Activated CD8-positive, alpha-beta memory T cell treated with anti-CD3 and anti-CD28 coated beads for 1 hour (primary cell): ENCODE data around the gene GGTLC2.
"Not testable (repeated sequence)": the region's sequence is repeated elsewhere in the genome, so short reads cannot be mapped to it uniquely, and the experiment has no call there.

Source experiments
- DNase-seq, 2 donors: peaks; one replicate each; pipeline ENCODE4 v3.0.0-alpha.2; 2020; ENCODE audit warnings: low read depth in 1 of 2; ENCODE audit errors: extremely low read depth in 1 of 2

The GGTLC2 gene

DNA sequence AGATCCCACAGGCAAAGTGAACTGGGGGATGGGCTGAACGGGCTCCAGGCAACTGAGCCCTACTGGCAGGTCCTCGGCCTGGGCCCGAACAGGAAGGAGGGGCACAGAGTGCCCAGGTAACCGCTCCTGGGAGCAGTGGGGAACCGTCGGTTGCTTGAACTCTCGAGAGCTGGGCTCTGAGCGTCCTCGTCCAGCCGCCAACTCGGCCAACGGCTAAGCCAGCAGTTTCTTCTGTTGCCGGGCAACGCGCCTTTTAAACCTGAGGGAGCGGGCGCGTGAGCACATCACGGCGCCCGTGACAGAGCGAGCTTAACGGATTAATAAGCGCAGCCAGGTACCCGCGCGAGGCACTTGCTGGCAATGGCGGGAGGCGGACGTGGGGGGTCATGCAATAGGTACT is at the start of gene GGTLC2:
Gene GGTLC2 (plus strand): TSS at position 301 of the 400 bp plus-strand sequence. CDS start 1,732 bp downstream, outside the sequence.
- DNase-seq: not testable (repeated sequence)

GRCh38 chr22:22595001-22595835 is 49.2 kb upstream of the GGTLC2 start:
- DNase-seq: no peak

DNA sequence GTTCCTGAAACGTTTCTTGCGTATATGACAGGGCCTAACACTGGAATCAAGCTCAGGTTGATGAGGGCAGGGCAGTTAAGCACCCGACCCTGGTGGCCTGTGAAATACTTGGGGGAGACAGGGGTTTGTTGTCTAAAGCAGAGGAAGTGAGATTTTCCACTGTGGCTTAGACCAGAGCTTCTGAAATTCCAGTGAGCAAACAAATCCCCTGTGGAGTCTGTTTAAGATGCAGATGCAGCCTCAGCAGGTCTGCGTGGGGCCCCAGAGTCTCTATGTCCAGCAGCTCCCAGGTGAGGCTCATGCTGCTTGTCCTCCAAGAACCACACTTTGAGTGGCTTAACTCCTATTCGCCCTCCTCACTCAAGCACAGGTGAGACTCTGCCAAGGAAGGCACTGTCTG is 46.3 kb upstream of the GGTLC2 start:
- no peak for DNase-seq

- DNase-seq: no peak
Measured at GRCh38 chr22:22599248-22599647, 45.2 kb upstream of the GGTLC2 start.

DNA sequence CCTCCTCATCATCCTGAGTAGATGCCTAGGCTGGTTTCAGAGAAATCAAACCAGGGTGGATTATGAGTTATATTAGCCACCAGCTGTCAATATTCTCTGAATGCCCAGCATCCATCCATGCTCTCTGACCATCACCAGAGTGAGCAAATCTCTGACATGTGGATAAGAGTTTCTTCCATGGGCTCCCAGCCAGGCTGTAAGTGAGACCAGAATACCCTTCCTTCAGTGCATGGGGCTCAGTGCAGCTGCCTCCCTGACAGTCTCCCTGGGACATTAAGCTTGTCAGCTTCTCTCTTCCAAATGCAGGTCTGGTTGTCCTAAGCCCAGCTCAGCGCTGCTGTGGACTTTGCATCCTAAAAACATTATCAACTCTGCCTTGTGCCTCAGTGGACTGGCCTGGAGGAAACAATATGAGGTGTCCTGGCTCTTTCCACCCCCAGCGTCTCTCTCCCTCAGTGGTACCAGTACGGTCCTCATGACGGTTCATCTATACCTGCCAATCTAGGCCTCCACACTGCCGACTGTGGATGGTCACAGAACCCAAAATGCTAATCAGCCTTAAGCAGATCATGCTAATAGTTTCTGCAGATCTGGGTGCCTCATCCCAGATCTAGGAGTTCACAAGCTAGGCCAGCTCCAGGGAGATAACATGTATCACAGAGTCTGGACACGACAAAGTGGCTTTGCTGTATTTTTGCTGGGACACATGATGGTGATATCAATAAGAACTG is 43.7 kb upstream of the GGTLC2 start:
- DNase-seq: no peak

GRCh38 chr22:22603470-22603947 is 40.9 kb upstream of the GGTLC2 start:
- DNase-seq: no peak

GRCh38 chr22:22604326-22605073 is 39.9 kb upstream of the GGTLC2 start:
- DNase-seq: no peak

GRCh38 chr22:22605074-22605404 is 39.4 kb upstream of the GGTLC2 start:
- DNase-seq: no peak

DNA sequence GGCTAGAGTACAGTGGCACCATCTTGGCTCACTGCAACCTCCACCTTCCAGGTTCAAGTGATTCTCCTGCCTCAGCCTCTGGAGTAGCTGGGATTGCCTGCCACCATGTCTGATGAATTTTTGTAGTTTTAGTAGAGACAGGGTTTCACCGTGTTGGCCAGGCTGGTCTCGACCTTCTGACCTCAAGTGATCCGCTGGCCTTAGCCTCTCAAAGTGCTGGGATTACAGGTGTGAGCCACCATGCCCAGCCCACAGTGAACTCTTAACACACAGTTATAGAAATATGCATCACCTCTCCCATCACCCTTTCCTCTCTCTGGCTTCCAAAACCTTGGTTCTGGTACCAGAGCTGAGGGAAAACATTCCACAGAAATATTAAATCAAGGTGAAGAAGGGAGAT is 36.4 kb upstream of the GGTLC2 start:
- not testable (repeated sequence) for DNase-seq

- DNase-seq: no peak
Measured at GRCh38 chr22:22609291-22609690, 35.1 kb upstream of the GGTLC2 start.

GRCh38 chr22:22612516-22612915 is 31.9 kb upstream of the GGTLC2 start:
- DNase-seq: no peak

DNA sequence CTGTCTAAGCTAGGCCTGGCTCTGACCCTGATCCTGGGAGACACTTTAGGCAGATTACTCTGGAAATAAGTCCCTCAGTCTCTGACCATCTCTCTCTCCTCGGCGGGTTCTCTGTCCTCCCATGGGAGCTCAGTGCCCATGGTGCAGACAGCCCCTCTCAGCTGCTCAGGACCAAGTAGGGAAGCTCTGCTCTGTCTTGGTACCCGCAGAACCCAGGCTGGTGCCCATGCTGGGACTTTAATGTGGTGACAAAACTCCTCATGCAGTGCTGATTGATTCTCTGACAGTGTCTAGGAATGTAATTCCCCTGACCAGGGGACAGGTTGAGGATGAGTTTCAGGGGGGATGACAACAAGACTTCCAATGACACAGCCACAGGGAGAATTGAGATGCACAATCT is 30.3 kb upstream of the GGTLC2 start:
- DNase-seq: no peak

DNA sequence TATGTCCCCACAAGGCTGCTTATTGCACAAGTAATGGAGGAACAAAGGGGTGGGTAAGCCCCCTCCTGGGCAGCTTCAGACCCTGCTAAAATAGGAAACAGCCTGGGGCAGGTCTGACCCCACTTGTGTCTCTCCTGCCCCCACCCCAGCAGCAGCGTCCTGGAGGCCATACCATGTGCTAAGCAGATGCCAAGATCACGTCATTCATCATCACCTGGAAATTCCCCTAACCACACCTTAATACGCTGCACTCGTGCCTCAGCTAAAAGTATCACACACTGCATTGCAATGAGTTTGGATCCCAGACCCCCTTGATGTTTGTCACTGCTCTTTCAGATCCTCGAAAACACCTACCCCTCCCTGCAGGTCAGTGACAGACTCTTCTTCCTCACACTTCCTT is 27.8 kb upstream of the GGTLC2 start:
- no peak for DNase-seq

- DNase-seq: no peak
Measured at GRCh38 chr22:22618448-22618847, 26.0 kb upstream of the GGTLC2 start.

DNA sequence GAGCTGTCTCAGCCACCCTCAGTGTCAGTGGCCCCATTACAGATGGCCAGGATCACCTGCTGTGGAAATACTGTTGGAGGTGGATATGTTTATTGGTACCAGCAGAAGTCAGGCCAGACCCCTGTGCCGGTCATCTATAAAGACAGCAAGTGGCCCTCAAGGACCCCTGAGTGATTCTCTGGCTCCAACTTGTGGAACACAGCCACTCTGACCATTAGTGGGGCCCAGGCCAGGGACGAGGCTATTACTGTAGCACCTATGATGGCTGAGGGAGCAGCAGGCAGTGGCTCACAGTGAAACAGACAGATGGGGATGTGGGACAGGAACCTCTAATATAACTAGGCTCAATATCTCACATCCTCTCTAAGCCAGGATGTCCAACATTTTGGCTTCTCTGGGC is 25.5 kb upstream of the GGTLC2 start:
- DNase-seq: no peak

- DNase-seq: no peak
Measured at GRCh38 chr22:22619765-22620414, 24.5 kb upstream of the GGTLC2 start.

DNA sequence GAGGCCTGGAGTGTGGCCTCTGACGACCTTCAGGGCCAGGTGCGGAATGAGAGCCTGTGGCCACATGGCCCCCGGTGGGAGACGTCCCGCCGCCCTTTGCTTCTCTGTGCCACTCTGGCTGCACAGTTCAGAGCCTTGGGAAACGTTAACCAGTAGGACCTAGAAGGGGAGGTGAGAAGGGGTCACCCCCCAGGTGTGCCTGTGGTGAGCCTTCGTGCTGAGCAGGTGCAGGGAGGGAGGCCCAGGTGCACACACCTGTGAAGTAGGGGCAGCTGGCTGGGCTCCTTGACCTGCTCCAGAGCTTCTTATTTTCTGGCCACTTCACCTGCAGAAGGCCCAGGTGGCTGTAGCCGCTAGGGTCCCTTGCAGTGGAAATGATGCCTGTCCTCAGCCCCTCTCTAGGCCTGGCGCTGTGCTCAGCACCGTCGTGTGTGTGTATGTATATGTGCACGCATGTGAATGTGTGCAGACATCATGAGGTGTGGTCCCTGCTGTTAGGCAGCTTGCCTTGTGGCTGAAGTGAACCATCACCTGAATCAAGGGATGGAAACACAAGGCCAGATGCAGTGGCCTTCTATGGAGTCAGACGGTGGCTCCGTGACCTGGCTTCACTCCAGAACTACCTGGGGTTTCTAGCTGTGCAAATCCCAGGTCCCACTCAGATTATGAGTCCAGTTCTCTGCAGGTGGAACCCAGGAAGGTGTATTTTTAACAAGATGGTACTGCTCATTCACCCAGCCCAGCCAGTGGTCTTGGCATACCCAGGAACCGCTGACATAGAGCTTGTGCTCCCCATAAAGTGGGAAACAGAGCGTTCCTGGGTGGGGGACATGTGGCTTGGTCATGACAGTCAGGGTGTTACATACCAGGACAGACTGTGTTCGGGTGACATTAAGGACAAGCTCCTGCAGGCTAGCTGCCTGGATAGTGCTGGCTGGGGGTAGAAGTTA is 15.6 kb upstream of the GGTLC2 start:
- DNase-seq: not testable (repeated sequence)

GRCh38 chr22:22631223-22631652 is 13.2 kb upstream of the GGTLC2 start:
- not testable (repeated sequence) for DNase-seq

DNA sequence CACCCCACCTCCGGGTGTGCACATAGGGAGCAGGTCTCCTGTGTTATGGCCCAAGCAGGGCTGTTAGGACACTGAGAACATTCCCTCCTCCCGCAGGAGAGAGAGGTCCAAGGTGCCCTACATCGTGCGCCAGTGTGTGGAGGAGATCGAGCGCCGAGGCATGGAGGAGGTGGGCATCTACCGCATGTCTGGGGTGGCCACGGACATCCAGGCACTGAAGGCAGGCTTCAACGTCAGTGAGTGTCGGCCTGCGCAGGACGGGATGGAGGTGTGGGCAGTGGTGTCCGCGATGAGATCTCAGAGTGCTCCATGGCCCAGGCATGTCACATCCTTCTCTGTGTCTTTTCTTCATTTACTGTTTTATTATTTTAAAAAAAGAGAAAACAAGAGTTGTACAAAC is 12.2 kb upstream of the GGTLC2 start:
- not testable (repeated sequence) for DNase-seq

- not testable (repeated sequence) for DNase-seq
Measured at GRCh38 chr22:22633533-22633932, 10.9 kb upstream of the GGTLC2 start.
